SK-N-SH (cell line): ENCODE data around the gene DCHS1. TPM values are rescaled to one million over a fixed set of nuclear protein-coding genes. Genes with fewer than 3 reads are reported as not detected.
"Not testable (repeated sequence)": the region's sequence is repeated elsewhere in the genome, so short reads cannot be mapped to it uniquely, and the experiment has no call there.

Experiments
- CTCF ChIA-PET: fragments of 300-600, 350-600 bp; formaldehyde crosslinking; extraction: SDS; loops from one replicate; lab custom pipeline; 2021; lab: Yijun Ruan, JAX
- POLR2A ChIA-PET: fragments of 350-600 bp; sonication (Branson Sonifier 250); formaldehyde crosslinking; extraction: SDS; loops from one replicate; lab custom pipeline; 2020; ENCODE audit warnings: antibody characterized with exemption, inconsistent platforms; lab: Yijun Ruan, JAX
- DNase-seq: peaks from one replicate; pipeline ENCODE4 v3.0.0; 2012
- H2AFZ ChIP-seq: fragments of 200-600 bp; sonication (generic); 2 replicates; pipeline ENCODE4 v1.8.1; 2016; ENCODE audit warnings: antibody characterized with exemption, mild to moderate bottlenecking, low read depth
- H3F3A ChIP-seq: fragments of 200-600 bp; sonication (generic); replicated peaks from 2 replicates; pipeline ENCODE3; 2016; ENCODE audit warnings: antibody characterized with exemption, mild to moderate bottlenecking; ENCODE audit not compliant: insufficient read depth
- H3K27ac ChIP-seq, 2 experiments: fragments of 200-500 bp in 1 of 2; fragments of 200-600 bp in 1 of 2; sonication (Bioruptor generic) in 1 of 2; sonication (generic), shearing (Covaris generic) in 1 of 2; 2 replicates each; pipeline versions ENCODE4 v1.5.1 to v1.6.1; 2014 to 2016; ENCODE audit warnings: low read depth in 2 of 2, inconsistent platforms in 1 of 2, low read length in 1 of 2, mild to moderate bottlenecking in 1 of 2, mixed read lengths in 1 of 2
- H3K27me3 ChIP-seq: fragments of 200-600 bp; sonication (generic), shearing (Covaris generic); 2 replicates; pipeline ENCODE4 v1.6.1; 2016; ENCODE audit warnings: mixed run types; ENCODE audit not compliant: insufficient read depth
- H3K36me3 ChIP-seq, 2 experiments: fragments of 200-500 bp in 1 of 2; fragments of 200-600 bp in 1 of 2; sonication (Bioruptor generic) in 1 of 2; sonication (generic) in 1 of 2; replicated peaks in 1 of 2; 2 replicates each; pipeline versions ENCODE3 to v1.5.1; 2014 to 2016; ENCODE audit warnings: low read length in 1 of 2, mild to moderate bottlenecking in 1 of 2; ENCODE audit not compliant: insufficient read depth in 2 of 2, control insufficient read depth in 1 of 2
- H3K4me1 ChIP-seq, 2 experiments: fragments of 200-500 bp in 1 of 2; fragments of 200-600 bp in 1 of 2; sonication (Bioruptor generic) in 1 of 2; sonication (generic), shearing (Covaris generic) in 1 of 2; 2 replicates each; pipeline versions ENCODE4 v1.5.1 to v1.6.1; 2014 to 2016; ENCODE audit warnings: low read depth in 1 of 2, low read length in 1 of 2, mixed run types in 1 of 2; ENCODE audit not compliant: insufficient read depth in 2 of 2, control insufficient read depth in 1 of 2
- H3K4me2 ChIP-seq: fragments of 200-600 bp; sonication (generic), shearing (Covaris generic); 2 replicates; pipeline ENCODE4 v1.6.1; 2017; ENCODE audit warnings: mixed run types
- H3K4me3 ChIP-seq, 2 experiments: fragments of 200-500 bp in 1 of 2; fragments of 200-600 bp in 1 of 2; sonication (Bioruptor generic) in 1 of 2; sonication (generic), shearing (Covaris generic) in 1 of 2; 2 replicates each; pipeline versions ENCODE4 v1.5.1 to v1.8.1; 2014 to 2016; ENCODE audit warnings: low read depth in 2 of 2, inconsistent platforms in 1 of 2, low read length in 1 of 2, mild to moderate bottlenecking in 1 of 2, mixed read lengths in 1 of 2, moderate library complexity in 1 of 2
- H3K79me2 ChIP-seq: fragments of 200-600 bp; sonication (generic); 2 replicates; pipeline ENCODE4 v1.8.1; 2017; ENCODE audit warnings: mild to moderate bottlenecking; ENCODE audit not compliant: insufficient read depth
- H3K9ac ChIP-seq: fragments of 200-600 bp; sonication (generic); 2 replicates; pipeline ENCODE4 v1.6.1; 2017; ENCODE audit warnings: mixed run types
- H3K9me2 ChIP-seq: fragments of 200-600 bp; sonication (generic); 2 replicates; pipeline ENCODE4 v1.6.1; 2017; ENCODE audit warnings: mixed run types
- H3K9me3 ChIP-seq: fragments of 200-600 bp; sonication (generic); 2 replicates; pipeline ENCODE4 v1.6.1; 2017; ENCODE audit warnings: mixed run types, mild to moderate bottlenecking, moderate library complexity
- H4K20me1 ChIP-seq: fragments of 200-600 bp; sonication (generic); 2 replicates; pipeline ENCODE4 v1.6.1; 2017; ENCODE audit warnings: mild to moderate bottlenecking, mixed run types; ENCODE audit not compliant: insufficient read depth
- FOSL2 ChIP-seq: IDR thresholded peaks from 2 replicates; pipeline ENCODE4 v1.4.0; 2012; ENCODE audit warnings: low read depth, mild to moderate bottlenecking, moderate library complexity, borderline replicate concordance
- FOXJ3 ChIP-seq: sonication (generic); formaldehyde crosslinking; IDR thresholded peaks from 2 replicates; pipeline ENCODE4 v1.5.1; 2020; ENCODE audit warnings: mild to moderate bottlenecking, missing genetic modification reagents
- JUND ChIP-seq: IDR thresholded peaks from 2 replicates; pipeline ENCODE4 v1.4.0; 2012
- MEF2A ChIP-seq: IDR thresholded peaks from 2 replicates; pipeline ENCODE4 v1.4.0; 2012; ENCODE audit warnings: low read depth, borderline replicate concordance
- RAD21 ChIP-seq: IDR thresholded peaks from 2 replicates; pipeline ENCODE4 v1.6.1; 2012; ENCODE audit warnings: mild to moderate bottlenecking, low read length
- RXRA ChIP-seq: IDR thresholded peaks from 2 replicates; pipeline ENCODE4 v1.4.0; 2012; ENCODE audit warnings: low read depth, mild to moderate bottlenecking, borderline replicate concordance
- SIN3A ChIP-seq: IDR thresholded peaks from 2 replicates; pipeline ENCODE4 v1.6.1; 2012; ENCODE audit warnings: low read depth, mild to moderate bottlenecking, low read length, moderate library complexity, borderline replicate concordance
- SMC3 ChIP-seq: IDR thresholded peaks from 2 replicates; pipeline ENCODE4 v1.6.1; 2012; ENCODE audit warnings: low read depth, low read length, improper control_type of control experiment
- TAF1 ChIP-seq: IDR thresholded peaks from 2 replicates; pipeline ENCODE4 v1.6.1; 2012; ENCODE audit warnings: low read depth, mild to moderate bottlenecking, low read length, moderate library complexity, borderline replicate concordance
- TCF12 ChIP-seq: IDR thresholded peaks from 2 replicates; pipeline ENCODE4 v1.4.0; 2012
- WGBS: methylation state at CpG from one replicate; pipeline ENCODE4 v1.1.6; 2017; ENCODE audit warnings: low lambda C conversion rate; 5-methylcytosine and 5-hydroxymethylcytosine counted together
- polyA plus RNA-seq, 3 experiments: library from polyadenylated mRNA; depleted of rRNA; stranded (reverse); fragments of >200 nt; gene quantifications; 2 replicates each; pipeline ENCODE4 v1.2.3, GENCODE V29; 2012
- TF ChIP-seq, protein P1 (sequence below): IDR thresholded peaks from 2 replicates; pipeline ENCODE4 v1.4.0; 2012; ENCODE audit warnings: low read depth, borderline replicate concordance
- TF ChIP-seq, protein P2 (sequence below): IDR thresholded peaks from 2 replicates; pipeline ENCODE4 v1.4.0; 2012; ENCODE audit warnings: low read depth
- TF ChIP-seq, protein P3 (sequence below): IDR thresholded peaks from 2 replicates; pipeline ENCODE4 v1.6.1; 2012; ENCODE audit warnings: mild to moderate bottlenecking, low read depth, low read length, moderate library complexity
- TF ChIP-seq, protein P4 (sequence below): IDR thresholded peaks from 2 replicates; pipeline ENCODE4; 2012

Gene DCHS1
- polyA plus RNA-seq, 1 of the 3 experiments (the other 2 are of a cell fraction), result 5.7 TPM

DNA sequence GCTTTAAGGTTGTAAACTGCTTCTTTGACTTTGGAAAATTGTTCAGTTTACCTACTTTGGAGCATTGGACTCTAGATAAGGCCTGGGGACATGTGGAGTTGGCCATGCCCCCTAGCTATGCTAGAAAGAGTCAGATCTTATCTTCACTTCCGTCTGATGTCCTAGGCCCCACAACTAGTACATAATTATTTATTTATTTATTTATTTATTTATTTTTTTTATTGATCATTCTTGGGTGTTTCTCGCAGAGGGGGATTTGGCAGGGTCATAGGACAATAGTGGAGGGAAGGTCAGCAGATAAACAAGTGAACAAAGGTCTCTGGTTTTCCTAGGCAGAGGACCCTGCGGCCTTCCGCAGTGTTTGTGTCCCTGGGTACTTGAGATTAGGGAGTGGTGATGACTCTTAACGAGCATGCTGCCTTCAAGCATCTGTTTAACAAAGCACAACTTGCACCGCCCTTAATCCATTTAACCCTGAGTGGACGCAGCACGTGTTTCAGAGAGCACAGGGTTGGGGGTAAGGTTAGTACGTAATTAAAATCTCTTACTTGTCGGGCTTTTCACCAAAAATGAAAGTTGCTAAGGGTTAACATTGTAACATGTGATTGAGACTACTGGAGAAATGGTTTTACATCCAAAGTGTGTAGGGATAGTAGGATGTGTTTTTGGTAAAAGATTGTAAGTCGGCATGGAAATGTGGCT lies 35.0 kb upstream of the DCHS1 start:
- H3K79me2 ChIP-seq, result not testable (repeated sequence)

DNA sequence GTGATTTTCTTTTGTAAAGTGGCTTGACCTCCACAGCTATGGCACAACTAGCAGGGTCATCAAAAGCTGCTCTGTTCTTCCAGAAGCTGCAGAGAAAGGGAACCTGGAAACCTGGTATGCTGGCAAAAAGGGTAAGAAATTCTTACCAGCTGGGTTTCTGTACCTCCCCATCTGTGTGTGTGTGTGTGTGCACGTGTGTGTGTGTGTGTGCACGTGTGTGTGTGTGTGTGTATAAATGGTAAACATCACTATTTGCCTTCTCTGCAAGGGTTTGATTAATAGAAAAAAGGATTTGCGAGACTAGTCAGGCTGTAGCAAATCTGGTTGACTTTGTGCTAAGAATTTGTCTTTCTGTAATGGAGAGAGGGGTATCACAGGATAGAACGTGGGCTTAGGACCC lies 32.3 kb upstream of the DCHS1 start:
- CTCF ChIA-PET, result interaction anchor here (0.9 to 1.5 kb wide), 3 partner anchors 11 to 309 kb away, joined by 3 to 6 read pairs (median 3); no protein-coding TSS in a partner anchor
- Histone ChIP-seq H3F3A (peaks cover 11% of the 10 kb centered on the region), H3K9ac (no peak overlapping the region), H3K79me2 (peaks cover 2% of the 10 kb centered on the region), H3K9me2 (no peaks in the 10 kb centered on the region), H3K4me2 (no peak overlapping the region), H3K36me3 (no peaks in the 10 kb centered on the region), H4K20me1 (no peaks in the 10 kb centered on the region), H3K27ac (no peak overlapping the region), H3K4me3 (no peak overlapping the region), H3K9me3 (no peaks in the 10 kb centered on the region), H2AFZ (0 out of 2 replicates have a peak overlapping the region, but pooled peaks have one; percentile 56), H3K27me3 (no peaks in the 10 kb centered on the region), H3K4me1 (peaks cover 0 to 3% of the 10 kb centered on the region in 2 experiments; a peak in 1 of 4 replicates)
- 49% methylated on average over 4 of the region's 4 CpGs for WGBS
- DNase-seq, result no peak
- POLR2A ChIA-PET, result no interaction called here
- TF ChIP-seq, protein P1, sequence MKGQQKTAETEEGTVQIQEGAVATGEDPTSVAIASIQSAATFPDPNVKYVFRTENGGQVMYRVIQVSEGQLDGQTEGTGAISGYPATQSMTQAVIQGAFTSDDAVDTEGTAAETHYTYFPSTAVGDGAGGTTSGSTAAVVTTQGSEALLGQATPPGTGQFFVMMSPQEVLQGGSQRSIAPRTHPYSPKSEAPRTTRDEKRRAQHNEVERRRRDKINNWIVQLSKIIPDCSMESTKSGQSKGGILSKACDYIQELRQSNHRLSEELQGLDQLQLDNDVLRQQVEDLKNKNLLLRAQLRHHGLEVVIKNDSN, result no peak
- no peak for TF ChIP-seq JUND
- no peak for TF ChIP-seq RXRA
- TF ChIP-seq RAD21, result no peak
- no peak for TF ChIP-seq FOSL2
- TF ChIP-seq SIN3A, result no peak
- TF ChIP-seq TAF1, result no peak
- TF ChIP-seq, protein P2, sequence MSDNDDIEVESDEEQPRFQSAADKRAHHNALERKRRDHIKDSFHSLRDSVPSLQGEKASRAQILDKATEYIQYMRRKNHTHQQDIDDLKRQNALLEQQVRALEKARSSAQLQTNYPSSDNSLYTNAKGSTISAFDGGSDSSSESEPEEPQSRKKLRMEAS, result no peak
- TF ChIP-seq, protein P3, sequence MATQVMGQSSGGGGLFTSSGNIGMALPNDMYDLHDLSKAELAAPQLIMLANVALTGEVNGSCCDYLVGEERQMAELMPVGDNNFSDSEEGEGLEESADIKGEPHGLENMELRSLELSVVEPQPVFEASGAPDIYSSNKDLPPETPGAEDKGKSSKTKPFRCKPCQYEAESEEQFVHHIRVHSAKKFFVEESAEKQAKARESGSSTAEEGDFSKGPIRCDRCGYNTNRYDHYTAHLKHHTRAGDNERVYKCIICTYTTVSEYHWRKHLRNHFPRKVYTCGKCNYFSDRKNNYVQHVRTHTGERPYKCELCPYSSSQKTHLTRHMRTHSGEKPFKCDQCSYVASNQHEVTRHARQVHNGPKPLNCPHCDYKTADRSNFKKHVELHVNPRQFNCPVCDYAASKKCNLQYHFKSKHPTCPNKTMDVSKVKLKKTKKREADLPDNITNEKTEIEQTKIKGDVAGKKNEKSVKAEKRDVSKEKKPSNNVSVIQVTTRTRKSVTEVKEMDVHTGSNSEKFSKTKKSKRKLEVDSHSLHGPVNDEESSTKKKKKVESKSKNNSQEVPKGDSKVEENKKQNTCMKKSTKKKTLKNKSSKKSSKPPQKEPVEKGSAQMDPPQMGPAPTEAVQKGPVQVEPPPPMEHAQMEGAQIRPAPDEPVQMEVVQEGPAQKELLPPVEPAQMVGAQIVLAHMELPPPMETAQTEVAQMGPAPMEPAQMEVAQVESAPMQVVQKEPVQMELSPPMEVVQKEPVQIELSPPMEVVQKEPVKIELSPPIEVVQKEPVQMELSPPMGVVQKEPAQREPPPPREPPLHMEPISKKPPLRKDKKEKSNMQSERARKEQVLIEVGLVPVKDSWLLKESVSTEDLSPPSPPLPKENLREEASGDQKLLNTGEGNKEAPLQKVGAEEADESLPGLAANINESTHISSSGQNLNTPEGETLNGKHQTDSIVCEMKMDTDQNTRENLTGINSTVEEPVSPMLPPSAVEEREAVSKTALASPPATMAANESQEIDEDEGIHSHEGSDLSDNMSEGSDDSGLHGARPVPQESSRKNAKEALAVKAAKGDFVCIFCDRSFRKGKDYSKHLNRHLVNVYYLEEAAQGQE, result no peak
- TF ChIP-seq SMC3, result no peak
- TF ChIP-seq FOXJ3 (CRISPR knock-in tag), result no peak
- TF ChIP-seq, protein P4, sequence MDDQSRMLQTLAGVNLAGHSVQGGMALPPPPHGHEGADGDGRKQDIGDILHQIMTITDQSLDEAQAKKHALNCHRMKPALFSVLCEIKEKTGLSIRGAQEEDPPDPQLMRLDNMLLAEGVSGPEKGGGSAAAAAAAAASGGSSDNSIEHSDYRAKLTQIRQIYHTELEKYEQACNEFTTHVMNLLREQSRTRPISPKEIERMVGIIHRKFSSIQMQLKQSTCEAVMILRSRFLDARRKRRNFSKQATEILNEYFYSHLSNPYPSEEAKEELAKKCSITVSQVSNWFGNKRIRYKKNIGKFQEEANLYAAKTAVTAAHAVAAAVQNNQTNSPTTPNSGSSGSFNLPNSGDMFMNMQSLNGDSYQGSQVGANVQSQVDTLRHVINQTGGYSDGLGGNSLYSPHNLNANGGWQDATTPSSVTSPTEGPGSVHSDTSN, result no peak
- TF ChIP-seq MEF2A, result no peak
- no peak for TF ChIP-seq TCF12

More for the DNA sequence above, 35.0 kb upstream of the DCHS1 start:
- H3K4me2 ChIP-seq, H4K20me1 ChIP-seq, H3K9me2 ChIP-seq, H3K27ac ChIP-seq, H3K4me3 ChIP-seq, H3K27me3 ChIP-seq, H3K36me3 ChIP-seq, H3K9me3 ChIP-seq, POLR2A ChIA-PET, CTCF ChIA-PET, H2AFZ ChIP-seq, H3K9ac ChIP-seq, DNase-seq: not testable (repeated sequence)
- Histone ChIP-seq H3F3A (peaks cover 26% of the 10 kb centered on the region), H3K4me1 (peaks cover 0 to 21% of the 10 kb centered on the region in 2 experiments; a peak in 2 of 4 replicates)
- WGBS, result 82% methylated on average over 8 of the region's 11 CpGs
